GM12874 (cell line): Measurements from ENCODE around the gene ERI3.

Source experiments
- CTCF ChIP-seq: IDR thresholded peaks from 2 replicates; pipeline ENCODE4 v1.5.1; 2011; ENCODE audit warnings: low read depth, mild to moderate bottlenecking, control low read depth, low read length, moderate library complexity; ENCODE audit not compliant: insufficient read depth

Gene ERI3

GRCh38 chr1:44314452-44314851 lies 40.6 kb downstream of the ERI3 start:
- no peak for TF ChIP-seq CTCF

GRCh38 chr1:44313265-44313918 lies 41.7 kb downstream of the ERI3 start:
- no peak for TF ChIP-seq CTCF

GRCh38 chr1:44312399-44313196 lies 42.5 kb downstream of the ERI3 start:
- no peak for TF ChIP-seq CTCF

GRCh38 chr1:44310006-44310405 lies 45.1 kb downstream of the ERI3 start:
- no peak for TF ChIP-seq CTCF

GRCh38 chr1:44305962-44306422 lies 49.1 kb downstream of the ERI3 start:
- TF ChIP-seq CTCF = no peak

GRCh38 chr1:44303532-44303931 lies 51.5 kb downstream of the ERI3 start:
- TF ChIP-seq CTCF = no peak

- no peak for TF ChIP-seq CTCF
These were observed 52.5 kb downstream of the ERI3 start for GRCh38 chr1:44302541-44302940.
